Panc1 (cell line): ENCODE data around the gene TRAK2.

Experiments
- CTCF ChIP-seq: fragments of 450-650 bp; IDR thresholded peaks from 2 replicates; pipeline ENCODE4 v1.5.1; 2017; ENCODE audit warnings: mild to moderate bottlenecking
- POLR2AphosphoS5 ChIP-seq: IDR thresholded peaks from 2 replicates; pipeline ENCODE4 v1.6.1; 2012; ENCODE audit warnings: mild to moderate bottlenecking, low read depth, low read length, moderate library complexity
- REST ChIP-seq, 2 experiments: IDR thresholded peaks; 2 replicates each; pipeline ENCODE4 v1.6.1; 2011 to 2012; ENCODE audit warnings: low read depth in 2 of 2, control low read depth in 1 of 2, low read length in 1 of 2, mild to moderate bottlenecking in 1 of 2, moderate library complexity in 1 of 2; ENCODE audit not compliant: insufficient read depth in 1 of 2

- TF ChIP-seq CTCF (no peak), REST (IDR thresholded peaks at IDR 0.05; ENCODE audit: insufficient read depth in 1 of 2, low read depth in 2 of 2, low read length in 1 of 2) (no peak), POLR2AphosphoS5 (no peak)
Measured at GRCh38 chr2:201349601-201350000, 101.7 kb downstream of the TRAK2 start.
